HepG2 (cell line): ENCODE measurements around the gene ARHGEF7.

Source experiments
- ELF4 ChIP-seq: sonication (generic); formaldehyde crosslinking; IDR thresholded peaks from 2 replicates; pipeline ENCODE4 v1.5.0; 2020; ENCODE audit warnings: missing genetic modification reagents, mild to moderate bottlenecking, moderate library complexity, borderline replicate concordance
- EP300 ChIP-seq, 3 experiments: sonication (generic) in 1 of 3; formaldehyde crosslinking in 1 of 3; IDR thresholded peaks; 2 replicates each; pipeline versions ENCODE4 v1.5.1 to v1.6.1; 2011 to 2020; ENCODE audit warnings: low read depth in 2 of 3, low read length in 2 of 3, borderline replicate concordance in 1 of 3, improper control_type of control experiment in 1 of 3, mild to moderate bottlenecking in 1 of 3, missing genetic modification reagents in 1 of 3, moderate library complexity in 1 of 3
- ZBTB1 ChIP-seq: sonication (generic); formaldehyde crosslinking; IDR thresholded peaks from 2 replicates; pipeline ENCODE4 v1.4.0; 2020; ENCODE audit warnings: missing genetic modification reagents, borderline replicate concordance
- TF ChIP-seq, protein P1 (sequence below): sonication (generic); formaldehyde crosslinking; IDR thresholded peaks from 2 replicates; pipeline ENCODE4 v1.8.1; 2023; ENCODE audit warnings: missing genetic modification reagents, inconsistent platforms, borderline replicate concordance
- TF ChIP-seq, protein P2 (sequence below), 2 experiments: sonication (generic) in 1 of 2; formaldehyde crosslinking in 1 of 2; IDR thresholded peaks; 2 replicates each; pipeline versions ENCODE4 v1.5.1 to v1.6.1; 2011 to 2020; ENCODE audit warnings: borderline replicate concordance in 1 of 2, low read depth in 1 of 2, low read length in 1 of 2, mild to moderate bottlenecking in 1 of 2, missing genetic modification reagents in 1 of 2, moderate library complexity in 1 of 2
- TF ChIP-seq, protein P3 (sequence below), 2 experiments: sonication (generic) in 1 of 2; formaldehyde crosslinking in 1 of 2; IDR thresholded peaks; 2 replicates each; pipeline versions ENCODE4 v1.4.0 to v1.6.1; 2018 to 2020; ENCODE audit warnings: missing genetic modification reagents in 2 of 2, borderline replicate concordance in 1 of 2, low read depth in 1 of 2, mild to moderate bottlenecking in 1 of 2, missing biosample characterization in 1 of 2
- TF ChIP-seq, protein P4 (sequence below), 2 experiments: sonication (generic) in 1 of 2; formaldehyde crosslinking in 1 of 2; IDR thresholded peaks; 2 replicates each; pipeline versions ENCODE4 v1.6.1 to v1.9.0; 2014 to 2022; ENCODE audit warnings: antibody characterized with exemption in 1 of 2, borderline replicate concordance in 1 of 2, inconsistent platforms in 1 of 2, low read depth in 1 of 2, missing genetic modification reagents in 1 of 2

DNA sequence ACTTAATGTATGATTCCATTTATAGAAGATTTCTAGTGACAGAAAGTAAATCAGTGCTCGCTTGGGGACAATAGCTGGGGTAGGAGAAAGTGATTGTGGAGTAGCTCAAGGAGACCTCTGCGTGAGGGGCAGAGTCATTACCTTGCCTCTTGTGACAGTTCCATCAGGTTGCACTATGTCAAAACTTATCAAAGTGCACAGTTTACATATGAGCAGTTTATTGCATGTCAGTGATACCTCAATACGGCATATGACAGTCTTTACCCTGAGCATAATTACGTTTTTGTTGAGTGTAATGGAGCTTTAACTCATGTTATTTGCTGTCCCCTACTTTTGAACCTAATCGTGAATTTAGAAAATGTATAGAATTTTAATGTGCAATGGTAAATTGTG, 15.0 kb downstream of the ARHGEF7 start:
- TF ChIP-seq, protein P1, sequence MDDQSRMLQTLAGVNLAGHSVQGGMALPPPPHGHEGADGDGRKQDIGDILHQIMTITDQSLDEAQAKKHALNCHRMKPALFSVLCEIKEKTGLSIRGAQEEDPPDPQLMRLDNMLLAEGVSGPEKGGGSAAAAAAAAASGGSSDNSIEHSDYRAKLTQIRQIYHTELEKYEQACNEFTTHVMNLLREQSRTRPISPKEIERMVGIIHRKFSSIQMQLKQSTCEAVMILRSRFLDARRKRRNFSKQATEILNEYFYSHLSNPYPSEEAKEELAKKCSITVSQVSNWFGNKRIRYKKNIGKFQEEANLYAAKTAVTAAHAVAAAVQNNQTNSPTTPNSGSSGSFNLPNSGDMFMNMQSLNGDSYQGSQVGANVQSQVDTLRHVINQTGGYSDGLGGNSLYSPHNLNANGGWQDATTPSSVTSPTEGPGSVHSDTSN (CRISPR knock-in tag) = no peak
- TF ChIP-seq, protein P2, sequence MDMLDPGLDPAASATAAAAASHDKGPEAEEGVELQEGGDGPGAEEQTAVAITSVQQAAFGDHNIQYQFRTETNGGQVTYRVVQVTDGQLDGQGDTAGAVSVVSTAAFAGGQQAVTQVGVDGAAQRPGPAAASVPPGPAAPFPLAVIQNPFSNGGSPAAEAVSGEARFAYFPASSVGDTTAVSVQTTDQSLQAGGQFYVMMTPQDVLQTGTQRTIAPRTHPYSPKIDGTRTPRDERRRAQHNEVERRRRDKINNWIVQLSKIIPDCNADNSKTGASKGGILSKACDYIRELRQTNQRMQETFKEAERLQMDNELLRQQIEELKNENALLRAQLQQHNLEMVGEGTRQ (IDR thresholded peaks at IDR 0.05; ENCODE audit: low read depth, low read length) = no peak
- TF ChIP-seq, protein P2 (CRISPR knock-in tag; IDR thresholded peaks at IDR 0.05; ENCODE audit: borderline replicate concordance) = no peak
- TF ChIP-seq, protein P3, sequence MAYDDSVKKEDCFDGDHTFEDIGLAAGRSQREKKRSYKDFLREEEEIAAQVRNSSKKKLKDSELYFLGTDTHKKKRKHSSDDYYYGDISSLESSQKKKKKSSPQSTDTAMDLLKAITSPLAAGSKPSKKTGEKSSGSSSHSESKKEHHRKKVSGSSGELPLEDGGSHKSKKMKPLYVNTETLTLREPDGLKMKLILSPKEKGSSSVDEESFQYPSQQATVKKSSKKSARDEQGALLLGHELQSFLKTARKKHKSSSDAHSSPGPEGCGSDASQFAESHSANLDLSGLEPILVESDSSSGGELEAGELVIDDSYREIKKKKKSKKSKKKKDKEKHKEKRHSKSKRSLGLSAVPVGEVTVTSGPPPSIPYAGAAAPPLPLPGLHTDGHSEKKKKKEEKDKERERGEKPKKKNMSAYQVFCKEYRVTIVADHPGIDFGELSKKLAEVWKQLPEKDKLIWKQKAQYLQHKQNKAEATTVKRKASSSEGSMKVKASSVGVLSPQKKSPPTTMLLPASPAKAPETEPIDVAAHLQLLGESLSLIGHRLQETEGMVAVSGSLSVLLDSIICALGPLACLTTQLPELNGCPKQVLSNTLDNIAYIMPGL (CRISPR knock-in tag; IDR thresholded peaks at IDR 0.05; ENCODE audit: borderline replicate concordance in 1 of 2, low read depth in 1 of 2) = no peak
- TF ChIP-seq ELF4 (no peak), EP300 (IDR thresholded peaks at IDR 0.05; ENCODE audit: low read depth in 2 of 2, low read length in 2 of 2) (no peak), EP300 (CRISPR knock-in tag; IDR thresholded peaks at IDR 0.05; ENCODE audit: borderline replicate concordance) (no peak), ZBTB1 (CRISPR knock-in tag) (no peak)
- TF ChIP-seq, protein P4, sequence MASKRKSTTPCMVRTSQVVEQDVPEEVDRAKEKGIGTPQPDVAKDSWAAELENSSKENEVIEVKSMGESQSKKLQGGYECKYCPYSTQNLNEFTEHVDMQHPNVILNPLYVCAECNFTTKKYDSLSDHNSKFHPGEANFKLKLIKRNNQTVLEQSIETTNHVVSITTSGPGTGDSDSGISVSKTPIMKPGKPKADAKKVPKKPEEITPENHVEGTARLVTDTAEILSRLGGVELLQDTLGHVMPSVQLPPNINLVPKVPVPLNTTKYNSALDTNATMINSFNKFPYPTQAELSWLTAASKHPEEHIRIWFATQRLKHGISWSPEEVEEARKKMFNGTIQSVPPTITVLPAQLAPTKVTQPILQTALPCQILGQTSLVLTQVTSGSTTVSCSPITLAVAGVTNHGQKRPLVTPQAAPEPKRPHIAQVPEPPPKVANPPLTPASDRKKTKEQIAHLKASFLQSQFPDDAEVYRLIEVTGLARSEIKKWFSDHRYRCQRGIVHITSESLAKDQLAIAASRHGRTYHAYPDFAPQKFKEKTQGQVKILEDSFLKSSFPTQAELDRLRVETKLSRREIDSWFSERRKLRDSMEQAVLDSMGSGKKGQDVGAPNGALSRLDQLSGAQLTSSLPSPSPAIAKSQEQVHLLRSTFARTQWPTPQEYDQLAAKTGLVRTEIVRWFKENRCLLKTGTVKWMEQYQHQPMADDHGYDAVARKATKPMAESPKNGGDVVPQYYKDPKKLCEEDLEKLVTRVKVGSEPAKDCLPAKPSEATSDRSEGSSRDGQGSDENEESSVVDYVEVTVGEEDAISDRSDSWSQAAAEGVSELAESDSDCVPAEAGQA (IDR thresholded peaks at IDR 0.05; ENCODE audit: low read depth) = no peak
- TF ChIP-seq, protein P4 (CRISPR knock-in tag; IDR thresholded peaks at IDR 0.05; ENCODE audit: borderline replicate concordance) = no peak
